GM19397 (cell line): ENCODE results near the gene KSR2.

ENCODE experiments used
- ATAC-seq: cut with Tn5 transposase; IDR thresholded peaks from one replicate; pipeline ENCODE4 v1.9.1; 2021; ENCODE audit warnings: mild to moderate bottlenecking, moderate library complexity; ENCODE audit not compliant: unreplicated experiment

KSR2 gene

GRCh38 chr12:117968151-117968789 is 520 bp downstream of the KSR2 start:
- ATAC-seq, result no peak

- ATAC-seq, result no peak
These were observed 1.3 kb downstream of the KSR2 start for GRCh38 chr12:117967512-117967911.

- ATAC-seq, result no peak
These were observed 1.7 kb downstream of the KSR2 start for GRCh38 chr12:117967043-117967442.

- no peak for ATAC-seq
These were observed 2.3 kb downstream of the KSR2 start for GRCh38 chr12:117966511-117966910.

- no peak for ATAC-seq
These were observed 5.0 kb downstream of the KSR2 start for GRCh38 chr12:117963836-117964235.

GRCh38 chr12:117936722-117937484 is 31.9 kb downstream of the KSR2 start:
- ATAC-seq, result no peak

GRCh38 chr12:117933545-117933944 is 35.2 kb downstream of the KSR2 start:
- no peak for ATAC-seq

GRCh38 chr12:117926391-117926899 is 42.3 kb downstream of the KSR2 start:
- ATAC-seq, result no peak

GRCh38 chr12:117921929-117922777 is 46.6 kb downstream of the KSR2 start:
- no peak for ATAC-seq

- ATAC-seq, result no peak
These were observed 49.3 kb downstream of the KSR2 start for GRCh38 chr12:117919479-117919878.

GRCh38 chr12:117914686-117915085 is 54.1 kb downstream of the KSR2 start:
- no peak for ATAC-seq

GRCh38 chr12:117912756-117913155 is 56.0 kb downstream of the KSR2 start:
- no peak for ATAC-seq

GRCh38 chr12:117908411-117908810 is 60.4 kb downstream of the KSR2 start:
- ATAC-seq, result no peak

GRCh38 chr12:117907108-117907689 is 61.6 kb downstream of the KSR2 start:
- ATAC-seq, result no peak

- ATAC-seq, result no peak
These were observed 64.7 kb downstream of the KSR2 start for GRCh38 chr12:117904051-117904450.

- no peak for ATAC-seq
These were observed 65.5 kb downstream of the KSR2 start for GRCh38 chr12:117903110-117903840.

GRCh38 chr12:117901631-117902030 is 67.2 kb downstream of the KSR2 start:
- no peak for ATAC-seq

- no peak for ATAC-seq
These were observed 68.2 kb downstream of the KSR2 start for GRCh38 chr12:117900561-117900960.

- no peak for ATAC-seq
These were observed 71.2 kb downstream of the KSR2 start for GRCh38 chr12:117897372-117898161.

- ATAC-seq, result no peak
These were observed 72.8 kb downstream of the KSR2 start for GRCh38 chr12:117896009-117896408.
